Upper lobe of right lung (tissue), 1 donor: ENCODE results near the gene PRKCE. TPM values are rescaled to one million over a fixed set of nuclear protein-coding genes. Genes with fewer than 3 reads are reported as not detected.

Source experiments
- ATAC-seq: fragments of 200-7000 bp; cut with Tn5 transposase; one replicate; pipeline ENCODE4 v1.9.1; 2020; ENCODE audit warnings: mild to moderate bottlenecking, moderate library complexity
- DNase-seq: peaks from one replicate; pipeline ENCODE4 v3.0.0-alpha.2; 2020
- H3K27ac ChIP-seq: fragments of 200-600 bp; one replicate; pipeline ENCODE4 v1.8.0; 2022
- H3K27me3 ChIP-seq: fragments of 200-600 bp; one replicate; pipeline ENCODE4 v1.8.0; 2022; ENCODE audit warnings: mild to moderate bottlenecking
- H3K36me3 ChIP-seq: fragments of 200-600 bp; one replicate; pipeline ENCODE4 v1.8.0; 2022
- H3K4me1 ChIP-seq: fragments of 200-600 bp; one replicate; pipeline ENCODE4 v1.8.0; 2022
- H3K4me3 ChIP-seq: fragments of 200-600 bp; one replicate; pipeline ENCODE4 v1.8.0; 2022; ENCODE audit warnings: mild to moderate bottlenecking
- H3K9me3 ChIP-seq: fragments of 200-600 bp; one replicate; pipeline ENCODE4 v1.8.0; 2022
- intact Hi-C: fragments of 100-400 bp; cut with DNase I; formaldehyde crosslinking; loops from one replicate; pipeline ENCODE4 v1.11.0; 2022
- total RNA-seq: library from RNA; stranded (reverse); fragmentation: NEBNext Ultra II Directional; extraction: Animal tissue kit (Norgen Biotek cat#: 25700); gene quantifications from one replicate; pipeline ENCODE4 v1.2.1, GENCODE V29; 2021
- TF ChIP-seq, protein P1 (sequence below): fragments of 200-600 bp; IDR thresholded peaks from one replicate; pipeline ENCODE4 v1.8.0; 2022; ENCODE audit warnings: antibody characterized with exemption
- donor health status: DM: no; HTN: yes; CAD: no; lungs with severe emphysema.

Gene PRKCE
- total RNA-seq, 1 donor from 2014 or later = 65.6 TPM

DNA sequence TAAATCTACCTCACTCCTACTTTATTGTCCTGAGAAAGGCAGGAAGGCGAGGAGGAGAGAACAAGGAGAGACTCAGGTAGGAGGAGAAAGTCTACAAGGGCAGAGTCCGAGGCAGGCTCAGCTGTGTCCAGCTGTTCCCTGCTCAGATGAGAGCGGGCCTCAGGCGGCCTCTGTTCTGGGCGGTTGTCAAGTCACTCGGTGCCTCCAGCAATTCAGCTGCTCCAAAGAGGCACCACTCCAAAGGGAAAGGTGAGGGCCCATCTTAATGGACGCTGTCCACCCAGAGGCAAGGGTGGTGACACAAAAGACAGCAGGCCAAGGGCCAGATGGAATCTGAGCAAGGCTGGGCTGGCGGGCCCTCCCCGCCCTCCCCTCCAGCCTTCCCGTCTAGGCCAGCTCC is 544.3 kb downstream of the PRKCE start:
- DNase-seq = no peak
- intact Hi-C loops = no loop called here
- Histone ChIP-seq H3K27me3 (no peaks in the 10 kb centered on the region), H3K36me3 (no peaks in the 10 kb centered on the region), H3K27ac (no peak overlapping the region), H3K4me1 (peaks cover 17% of the 10 kb centered on the region), H3K9me3 (no peaks in the 10 kb centered on the region), H3K4me3 (no peak overlapping the region)
- TF ChIP-seq, protein P1, sequence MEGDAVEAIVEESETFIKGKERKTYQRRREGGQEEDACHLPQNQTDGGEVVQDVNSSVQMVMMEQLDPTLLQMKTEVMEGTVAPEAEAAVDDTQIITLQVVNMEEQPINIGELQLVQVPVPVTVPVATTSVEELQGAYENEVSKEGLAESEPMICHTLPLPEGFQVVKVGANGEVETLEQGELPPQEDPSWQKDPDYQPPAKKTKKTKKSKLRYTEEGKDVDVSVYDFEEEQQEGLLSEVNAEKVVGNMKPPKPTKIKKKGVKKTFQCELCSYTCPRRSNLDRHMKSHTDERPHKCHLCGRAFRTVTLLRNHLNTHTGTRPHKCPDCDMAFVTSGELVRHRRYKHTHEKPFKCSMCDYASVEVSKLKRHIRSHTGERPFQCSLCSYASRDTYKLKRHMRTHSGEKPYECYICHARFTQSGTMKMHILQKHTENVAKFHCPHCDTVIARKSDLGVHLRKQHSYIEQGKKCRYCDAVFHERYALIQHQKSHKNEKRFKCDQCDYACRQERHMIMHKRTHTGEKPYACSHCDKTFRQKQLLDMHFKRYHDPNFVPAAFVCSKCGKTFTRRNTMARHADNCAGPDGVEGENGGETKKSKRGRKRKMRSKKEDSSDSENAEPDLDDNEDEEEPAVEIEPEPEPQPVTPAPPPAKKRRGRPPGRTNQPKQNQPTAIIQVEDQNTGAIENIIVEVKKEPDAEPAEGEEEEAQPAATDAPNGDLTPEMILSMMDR = no peak
- no peak for ATAC-seq

- Histone ChIP-seq H3K27me3 (no peaks in the 10 kb centered on the region), H3K9me3 (no peaks in the 10 kb centered on the region), H3K27ac (no peak overlapping the region), H3K4me1 (peaks cover 17% of the 10 kb centered on the region), H3K4me3 (no peak overlapping the region), H3K36me3 (no peaks in the 10 kb centered on the region)
- intact Hi-C loops = no loop called here
- DNase-seq (no peak), ATAC-seq (no peak)
- TF ChIP-seq, protein P1 = no peak
Observed at GRCh38 chr2:46196871-46197462, 545.5 kb downstream of the PRKCE start.

GRCh38 chr2:46197672-46198071 is 546.2 kb downstream of the PRKCE start:
- Histone ChIP-seq H3K27me3 (no peaks in the 10 kb centered on the region), H3K4me3 (no peak overlapping the region), H3K4me1 (peaks cover 17% of the 10 kb centered on the region), H3K36me3 (no peaks in the 10 kb centered on the region), H3K9me3 (no peaks in the 10 kb centered on the region), H3K27ac (no peak overlapping the region)
- no peak for DNase-seq
- TF ChIP-seq, protein P1 = no peak
- intact Hi-C loops = no loop called here
- no peak for ATAC-seq

- Histone ChIP-seq H3K4me3 (no peak overlapping the region), H3K27ac (no peak overlapping the region), H3K9me3 (no peaks in the 10 kb centered on the region), H3K27me3 (no peaks in the 10 kb centered on the region), H3K36me3 (no peaks in the 10 kb centered on the region), H3K4me1 (peaks cover 17% of the 10 kb centered on the region)
- TF ChIP-seq, protein P1 = no peak
- intact Hi-C loops = no loop called here
- ATAC-seq (no peak), DNase-seq (no peak)
Observed at GRCh38 chr2:46198164-46198883, 546.8 kb downstream of the PRKCE start.

DNA sequence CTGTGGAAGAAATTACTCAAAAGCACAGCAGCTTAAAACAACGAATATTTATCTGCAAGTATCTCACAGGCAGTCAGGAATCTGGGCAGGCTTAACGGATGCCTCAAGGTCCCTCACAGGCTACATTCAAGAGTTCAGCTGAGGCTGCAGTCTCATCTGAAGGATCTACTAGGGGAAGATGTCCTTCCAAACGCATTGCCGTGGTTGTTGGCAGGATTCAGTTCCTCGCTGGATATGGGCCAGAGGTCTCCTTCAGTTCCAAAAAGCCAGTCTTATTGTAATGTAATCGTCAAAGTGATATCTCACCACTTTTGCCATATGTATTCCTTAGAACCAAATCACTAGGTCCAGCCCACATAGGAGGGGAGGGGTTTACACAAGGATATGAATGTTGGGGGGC is 547.5 kb downstream of the PRKCE start:
- peaks cover 17% of the 10 kb centered on the region for H3K4me1 ChIP-seq
- H3K9me3 ChIP-seq = no peaks in the 10 kb centered on the region
- intact Hi-C loops = no loop called here
- TF ChIP-seq, protein P1 = no peak
- no peak overlapping the region for H3K27ac ChIP-seq
- H3K27me3 ChIP-seq = no peaks in the 10 kb centered on the region
- H3K36me3 ChIP-seq = no peaks in the 10 kb centered on the region
- H3K4me3 ChIP-seq = no peak overlapping the region
- no peak for DNase-seq
- ATAC-seq = no peak
